Ovary (tissue), 9 donors: ENCODE results near the gene RBBP7. TPM values are rescaled to one million over a fixed set of nuclear protein-coding genes. Genes with fewer than 3 reads are reported as not detected.

Source experiments
- DNase-seq, 5 donors: peaks; one replicate each; pipeline ENCODE4 v3.0.0-alpha.2; 2019 to 2020
- H3K27ac ChIP-seq, 2 donors: fragments of 200-600 bp; one replicate each; pipeline versions ENCODE4 v1.5.1 to v1.8.0; 2019 to 2022
- H3K27me3 ChIP-seq: fragments of 200-600 bp; one replicate; pipeline ENCODE4 v1.8.0; 2022
- H3K36me3 ChIP-seq: fragments of 200-600 bp; sonication (generic); one replicate; pipeline ENCODE4 v1.5.1; 2019
- H3K4me1 ChIP-seq: one replicate; pipeline ENCODE4 v1.8.1; 2013; ENCODE audit warnings: mild to moderate bottlenecking, moderate library complexity; ENCODE audit not compliant: insufficient read depth
- H3K4me3 ChIP-seq: fragments of 200-600 bp; sonication (generic); one replicate; pipeline ENCODE4 v1.5.1; 2017
- H3K9me3 ChIP-seq, 2 donors: fragments of 200-600 bp in 1 of 2; sonication (generic) in 1 of 2; one replicate each; pipeline versions ENCODE4 v1.5.1 to v1.8.1; 2013 to 2019; ENCODE audit warnings: mild to moderate bottlenecking in 1 of 2, moderate library complexity in 1 of 2
- EP300 ChIP-seq: sonication (generic); formaldehyde crosslinking; IDR thresholded peaks from one replicate; pipeline ENCODE4 v1.6.1; 2017; ENCODE audit warnings: antibody characterized with exemption
- POLR2A ChIP-seq: fragments of 450-650 bp; IDR thresholded peaks from one replicate; pipeline ENCODE4 v1.6.1; 2017; ENCODE audit warnings: antibody characterized with exemption, mild to moderate bottlenecking, moderate library complexity
- WGBS, 3 donors: extraction: QIAGEN DNeasy Blood & Tissue Kit in 1 of 3; methylation state at CpG; one replicate each; pipeline versions ENCODE4 v1.1.5 to v1.1.7; 2013 to 2017; 5-methylcytosine and 5-hydroxymethylcytosine counted together
- intact Hi-C, 4 donors: fragments of 100-400 bp; cut with DNase I; formaldehyde crosslinking; loops; one replicate each; pipeline versions ENCODE4 v1.11.0 to v1.15.1; 2022 to 2023
- polyA plus RNA-seq, 2 donors: library from polyadenylated mRNA; stranded (reverse); fragments of 200-250 nt in 1 of 2; fragments of 350-450 nt in 1 of 2; fragmentation: Illumina TruSeq in 1 of 2; extraction: RNeasy Lipid Tissue Mini Kit (QIAGEN cat#74804) in 1 of 2; gene quantifications; one replicate each; pipeline ENCODE4 v1.2.3, GENCODE V29; 2013 to 2014
- total RNA-seq, 7 donors: library from RNA; depleted of rRNA in 2 of 7; stranded (reverse); fragments of >200 nt in 2 of 7; fragmentation: NEBNext Ultra II Directional in 3 of 7; extraction: Animal tissue kit (Norgen Biotek cat#: 25700) in 3 of 7; gene quantifications; one replicate each; pipeline versions ENCODE4 v1.1.0 to v1.2.4, GENCODE V29; 2016 to 2023
- TF ChIP-seq, protein P1 (sequence below), 3 donors: fragments of 450-650 bp in 2 of 3; fragments of 200-600 bp in 1 of 3; IDR thresholded peaks; one replicate each; pipeline versions ENCODE4 v1.5.1 to v1.8.0; 2016 to 2022; ENCODE audit warnings: antibody characterized with exemption in 3 of 3, mild to moderate bottlenecking in 1 of 3
- donor health status: DM: no; HTN: no; CAD: no; lungs with moderate emphysema.
- donor health status: DM: no; HTN: no; CAD: no.
- donor health status: Bipolar disorder and iron deficiency.
- donor health status: DM: yes; HTN: yes; CAD: no.
- donor health status: DM: no; HTN: no; CAD: no.
- donor health status: DM: yes; HTN: yes; CAD: no.

RBBP7 gene
- total and polyA plus RNA-seq, 9 donors: 101 to 258 (median 188) TPM

DNA sequence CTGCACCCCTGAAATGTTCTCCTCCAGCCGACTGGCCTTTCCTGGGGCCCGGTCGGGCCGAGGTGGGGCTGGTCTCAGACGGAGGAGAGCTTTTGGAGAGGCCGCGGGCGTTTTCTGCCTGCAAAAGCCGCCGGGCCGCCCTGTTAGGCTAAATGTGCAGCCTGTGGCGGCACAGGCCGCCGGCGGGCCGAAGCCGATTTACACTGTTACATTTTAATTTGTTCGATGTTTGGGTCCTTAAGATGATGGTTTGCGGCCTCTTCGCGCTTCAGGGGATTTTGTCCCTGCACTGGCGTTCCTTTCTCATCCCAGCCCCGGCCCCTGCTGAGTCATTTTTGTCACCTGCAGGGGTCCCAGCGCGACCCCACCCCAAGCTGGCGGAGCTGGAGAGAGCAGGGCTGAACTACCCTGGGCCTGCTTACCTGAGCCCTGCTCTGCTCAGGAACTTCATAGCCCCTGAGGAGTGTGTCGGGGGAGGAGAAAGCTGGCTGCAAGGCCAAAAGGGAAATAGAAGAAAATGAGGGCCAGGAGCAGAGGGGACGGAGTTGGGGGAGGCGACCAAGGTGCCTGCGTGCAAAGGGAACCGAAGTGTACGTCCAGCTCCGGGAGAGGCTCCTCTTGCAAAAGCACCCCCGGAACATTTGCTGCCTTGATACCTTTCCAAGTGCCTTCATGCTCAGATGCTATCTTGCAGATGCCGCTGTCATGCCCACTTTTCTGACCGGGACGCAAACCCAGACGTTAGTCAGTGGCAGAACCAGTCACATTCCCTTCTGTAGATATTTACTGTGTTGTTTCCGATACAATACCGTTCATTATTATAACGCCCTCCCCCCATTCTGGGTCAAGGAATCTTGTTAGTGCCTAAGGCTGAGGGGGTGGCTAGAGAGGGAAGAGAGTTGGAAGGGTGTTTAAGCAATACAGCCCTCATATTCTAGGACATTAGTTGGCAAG, 977 bp upstream of the RBBP7 start:
- DNase-seq: peak in 3 of 5 donors; percentile 22 to 51 (median 26)
- intact Hi-C loops: loop anchor here in 1 of 4 donors (10.0 kb wide), 1 partner anchor 504 kb away; the partner anchor contains the start of gene NHS
- TF ChIP-seq, protein P1, sequence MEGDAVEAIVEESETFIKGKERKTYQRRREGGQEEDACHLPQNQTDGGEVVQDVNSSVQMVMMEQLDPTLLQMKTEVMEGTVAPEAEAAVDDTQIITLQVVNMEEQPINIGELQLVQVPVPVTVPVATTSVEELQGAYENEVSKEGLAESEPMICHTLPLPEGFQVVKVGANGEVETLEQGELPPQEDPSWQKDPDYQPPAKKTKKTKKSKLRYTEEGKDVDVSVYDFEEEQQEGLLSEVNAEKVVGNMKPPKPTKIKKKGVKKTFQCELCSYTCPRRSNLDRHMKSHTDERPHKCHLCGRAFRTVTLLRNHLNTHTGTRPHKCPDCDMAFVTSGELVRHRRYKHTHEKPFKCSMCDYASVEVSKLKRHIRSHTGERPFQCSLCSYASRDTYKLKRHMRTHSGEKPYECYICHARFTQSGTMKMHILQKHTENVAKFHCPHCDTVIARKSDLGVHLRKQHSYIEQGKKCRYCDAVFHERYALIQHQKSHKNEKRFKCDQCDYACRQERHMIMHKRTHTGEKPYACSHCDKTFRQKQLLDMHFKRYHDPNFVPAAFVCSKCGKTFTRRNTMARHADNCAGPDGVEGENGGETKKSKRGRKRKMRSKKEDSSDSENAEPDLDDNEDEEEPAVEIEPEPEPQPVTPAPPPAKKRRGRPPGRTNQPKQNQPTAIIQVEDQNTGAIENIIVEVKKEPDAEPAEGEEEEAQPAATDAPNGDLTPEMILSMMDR (IDR thresholded peaks at IDR 0.05): no peak
- no peak for TF ChIP-seq EP300
- no peak for TF ChIP-seq POLR2A
- Histone ChIP-seq H3K4me3 (peak overlapping the region; percentile 60), H3K27me3 (no peaks in the 10 kb centered on the region), H3K36me3 (no peaks in the 10 kb centered on the region), H3K4me1 (peaks cover 8% of the 10 kb centered on the region), H3K27ac (peak overlapping the region; percentile 18 to 71), H3K9me3 (no peaks in the 10 kb centered on the region)
- WGBS, 3 donors: 16 to 22% (median 21%) methylated on average over 40 to 41 of the region's 41 CpGs

DNA sequence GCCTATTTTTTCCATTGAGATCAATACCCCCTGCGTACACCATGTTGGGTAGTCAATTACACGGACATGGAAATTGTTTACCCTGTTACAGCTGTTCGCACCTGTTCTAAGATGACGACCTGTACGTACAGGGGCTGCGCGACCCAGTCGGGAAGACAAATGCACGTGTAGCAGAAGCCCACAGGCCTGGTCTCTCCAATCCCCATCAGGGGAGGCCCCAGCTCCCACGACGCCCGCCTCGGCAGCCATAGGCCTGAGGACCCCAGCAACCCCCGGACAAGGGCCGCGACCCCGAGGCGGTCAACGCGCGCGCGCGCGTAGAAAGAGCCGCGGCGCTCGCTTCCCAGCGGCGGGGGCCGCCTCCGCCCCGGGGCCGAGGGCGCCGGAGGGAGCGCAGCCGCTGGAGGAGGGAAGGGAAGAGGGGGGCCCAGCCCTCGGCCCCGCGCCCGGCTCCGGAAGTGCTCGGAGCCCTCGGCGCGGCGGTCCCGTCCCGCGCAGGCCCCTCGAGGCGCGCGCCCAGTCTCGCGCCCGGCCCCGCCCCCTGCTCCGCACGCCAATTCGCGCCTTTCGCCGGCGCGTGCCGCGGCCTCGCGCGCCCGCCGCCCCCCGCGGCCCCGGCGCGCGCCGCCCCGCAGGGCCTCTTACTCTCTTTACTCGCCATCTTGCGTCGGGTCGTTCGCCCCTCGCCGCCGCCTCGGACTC, 618 bp downstream of the RBBP7 start:
- intact Hi-C loops: loop anchor here in 1 of 4 donors (10.0 kb wide), 1 partner anchor 505 kb away; the partner anchor contains the start of gene NHS
- Histone ChIP-seq H3K4me3 (peak overlapping the region; percentile 73), H3K36me3 (no peaks in the 10 kb centered on the region), H3K27ac (peak overlapping the region; percentile 79 to 94), H3K4me1 (peaks cover 11% of the 10 kb centered on the region), H3K27me3 (no peaks in the 10 kb centered on the region), H3K9me3 (no peaks in the 10 kb centered on the region)
- no peak for DNase-seq
- 2 to 11% (median 7%) methylated on average over 32 to 92 of the region's 92 CpGs for WGBS, 3 donors
- TF ChIP-seq EP300: no peak
- no peak for TF ChIP-seq POLR2A
- TF ChIP-seq, protein P1 (IDR thresholded peaks at IDR 0.05): no peak

DNA sequence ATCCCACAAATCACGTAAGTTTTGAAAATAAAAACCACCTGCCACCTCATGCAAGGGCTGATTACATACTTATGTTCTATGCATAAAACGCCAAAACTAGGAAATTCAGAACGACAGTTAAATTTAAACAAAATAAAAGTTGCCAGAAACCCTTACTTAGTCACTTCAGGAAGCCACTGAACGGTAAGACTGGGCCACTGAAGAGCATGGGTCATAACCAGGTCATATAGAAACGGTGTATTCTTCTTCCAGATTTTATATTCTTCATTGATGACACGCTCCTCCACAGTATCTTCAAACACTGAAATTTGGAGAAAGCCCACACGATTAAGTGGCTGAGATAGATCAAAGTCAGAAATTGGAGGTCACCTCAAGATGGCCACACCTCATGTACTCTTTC, 1.2 kb downstream of the RBBP7 start:
- TF ChIP-seq EP300 (no peak), POLR2A (no peak)
- TF ChIP-seq, protein P1 (IDR thresholded peaks at IDR 0.05): no peak
- intact Hi-C loops: no loop called here
- H3K27ac ChIP-seq: peak overlapping the region in 1 of 2 donors; percentile 94
- peaks cover 11% of the 10 kb centered on the region for H3K4me1 ChIP-seq
- H3K4me3 ChIP-seq: peak overlapping the region; percentile 73
- WGBS, 3 donors: 33 to 44% (median 43%) methylated on average over 7 of the region's 7 CpGs
- H3K9me3 ChIP-seq: no peaks in the 10 kb centered on the region
- no peaks in the 10 kb centered on the region for H3K27me3 ChIP-seq
- no peaks in the 10 kb centered on the region for H3K36me3 ChIP-seq
- DNase-seq: no peak

DNA sequence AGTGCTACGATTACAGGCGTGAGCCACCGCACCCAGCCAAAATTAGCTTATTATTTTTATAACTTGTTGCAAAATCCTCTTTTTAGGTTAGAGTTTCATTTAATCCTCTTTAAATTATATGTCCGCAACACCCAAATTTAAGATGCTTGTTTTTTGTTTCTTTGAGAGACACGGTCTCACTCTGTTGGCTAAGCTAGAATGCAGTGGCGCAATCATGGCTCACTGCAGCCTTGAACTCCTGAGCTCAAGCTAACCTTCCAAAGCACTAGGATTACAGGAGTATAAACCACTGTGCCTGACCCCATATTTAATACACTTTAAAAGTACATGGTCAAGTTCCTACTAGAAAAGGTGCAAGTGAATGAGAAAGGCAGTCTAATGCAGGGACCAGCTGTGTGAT, 2.2 kb downstream of the RBBP7 start:
- intact Hi-C loops: no loop called here
- H3K4me1 ChIP-seq: peaks cover 11% of the 10 kb centered on the region
- TF ChIP-seq EP300 (no peak), POLR2A (no peak)
- TF ChIP-seq, protein P1 (IDR thresholded peaks at IDR 0.05): no peak
- WGBS, 3 donors: 86 to 90% (median 88%) methylated on average over 6 of the region's 6 CpGs
- H3K27ac ChIP-seq: no peak overlapping the region
- H3K9me3 ChIP-seq: no peaks in the 10 kb centered on the region
- peak in 2 of 5 donors; percentile 43 to 58 for DNase-seq
- no peaks in the 10 kb centered on the region for H3K27me3 ChIP-seq
- H3K4me3 ChIP-seq: no peak overlapping the region
- no peaks in the 10 kb centered on the region for H3K36me3 ChIP-seq
